Activated T-helper 1 cell treated with Interleukin-2 at 50 U/mL for 16 hours (primary cell): ENCODE measurements around the gene RIMS4.

Experiments
- DNase-seq: peaks from one replicate; pipeline ENCODE4 v3.0.0-alpha.2; 2020; ENCODE audit warnings: low read depth

The RIMS4 gene

GRCh38 chr20:44762466-44763140, 47.7 kb downstream of the RIMS4 start:
- DNase-seq, result no peak

DNA sequence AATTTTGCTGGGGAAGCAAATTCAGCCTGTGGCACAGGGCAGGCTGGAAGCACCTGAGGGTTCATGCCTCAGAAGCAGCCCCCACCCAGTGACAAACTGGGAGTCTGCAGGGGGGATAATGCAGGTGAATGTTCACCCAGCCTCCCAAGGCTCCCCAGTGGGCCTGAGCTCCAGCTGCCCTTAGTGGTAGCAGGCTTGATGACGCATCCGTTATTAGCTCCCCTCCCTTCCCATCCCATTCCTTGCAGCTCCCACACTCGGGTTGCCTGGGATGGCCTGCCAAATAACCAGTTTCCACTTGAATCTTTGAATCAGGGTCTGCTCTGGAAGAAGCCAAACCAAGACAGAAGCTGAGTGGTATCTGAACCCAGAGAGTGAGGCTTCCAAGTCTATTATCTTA, 48.9 kb downstream of the RIMS4 start:
- no peak for DNase-seq

- DNase-seq, result no peak
Observed at GRCh38 chr20:44759595-44759994, 50.8 kb downstream of the RIMS4 start.

GRCh38 chr20:44758247-44759101, 51.9 kb downstream of the RIMS4 start:
- DNase-seq, result no peak

DNA sequence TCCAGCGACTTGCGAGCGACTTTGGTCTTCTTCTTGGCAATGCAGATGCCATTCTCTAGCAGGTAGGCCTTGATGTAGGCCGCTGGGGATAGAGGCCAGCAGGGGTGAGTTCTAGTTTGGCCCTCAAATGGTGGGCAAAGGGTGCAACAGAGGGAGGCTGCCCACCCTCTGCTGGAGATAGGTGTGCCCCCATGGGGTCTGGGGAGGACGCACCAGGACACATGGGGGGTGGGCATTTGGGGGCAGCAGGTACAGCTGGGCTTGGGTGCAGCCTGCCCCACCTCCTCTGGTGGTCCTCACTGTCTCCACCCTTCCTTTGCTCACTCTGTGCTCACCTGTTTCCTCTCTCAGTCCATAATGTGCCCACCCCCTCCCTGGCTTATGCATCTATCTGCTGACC, 53.4 kb downstream of the RIMS4 start:
- no peak for DNase-seq

DNA sequence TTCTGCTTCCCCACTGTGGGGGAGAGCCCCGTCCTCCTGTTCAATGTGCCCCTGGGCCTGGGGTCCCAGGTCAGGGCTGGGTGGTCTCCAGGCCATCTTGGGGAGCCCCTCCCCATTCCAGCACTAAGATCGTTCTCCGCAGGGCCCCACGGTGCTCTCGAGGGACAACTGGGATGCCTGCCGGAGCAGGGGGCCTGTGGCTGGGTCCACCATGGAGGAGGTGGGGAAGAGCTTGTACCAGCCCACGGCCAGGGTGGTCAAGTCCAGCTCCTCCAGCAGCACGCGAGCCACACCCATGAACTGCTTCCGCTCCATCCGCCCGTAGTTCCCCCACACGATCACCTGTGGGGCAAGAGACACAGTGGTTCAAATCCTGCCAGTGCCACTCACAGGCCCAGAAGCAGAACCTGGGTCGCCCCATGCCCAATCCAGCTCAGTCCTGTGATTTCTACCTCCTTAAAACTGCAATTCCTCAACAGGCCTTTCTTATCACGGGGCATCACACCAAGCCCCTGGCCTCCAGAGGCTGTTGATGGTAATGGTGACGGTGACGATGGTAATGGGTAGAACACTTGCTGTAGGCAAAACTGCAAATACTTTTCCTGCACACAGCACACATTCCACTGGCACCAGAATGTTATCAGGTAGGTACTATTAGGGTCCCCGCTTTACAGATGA, 54.2 kb downstream of the RIMS4 start:
- DNase-seq, result no peak

GRCh38 chr20:44754554-44754953, 55.8 kb downstream of the RIMS4 start:
- no peak for DNase-seq

GRCh38 chr20:44752099-44752931, 58.0 kb downstream of the RIMS4 start:
- DNase-seq, result no peak

GRCh38 chr20:44750081-44750805, 60.1 kb downstream of the RIMS4 start:
- DNase-seq, result no peak

DNA sequence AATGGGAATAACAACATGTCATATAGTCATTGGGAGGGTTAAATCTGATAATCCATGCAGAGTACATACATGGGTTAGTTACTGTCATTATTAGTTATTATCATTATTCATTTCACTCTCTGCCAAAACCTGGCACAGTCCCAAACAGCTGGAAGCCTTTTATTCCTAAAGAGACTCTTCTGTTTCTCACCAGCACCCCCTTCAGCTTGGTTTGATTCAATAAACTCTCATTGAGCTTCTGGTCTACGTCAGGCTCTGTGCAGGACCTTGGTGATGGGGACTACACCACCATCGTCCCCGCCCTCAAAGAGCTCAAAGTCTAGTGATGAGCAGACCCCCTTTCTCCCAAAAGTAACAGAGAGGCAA, 62.4 kb downstream of the RIMS4 start:
- DNase-seq, result no peak

GRCh38 chr20:44747166-44748004, 63.0 kb downstream of the RIMS4 start:
- DNase-seq, result no peak

GRCh38 chr20:44746367-44747165, 63.8 kb downstream of the RIMS4 start:
- no peak for DNase-seq

DNA sequence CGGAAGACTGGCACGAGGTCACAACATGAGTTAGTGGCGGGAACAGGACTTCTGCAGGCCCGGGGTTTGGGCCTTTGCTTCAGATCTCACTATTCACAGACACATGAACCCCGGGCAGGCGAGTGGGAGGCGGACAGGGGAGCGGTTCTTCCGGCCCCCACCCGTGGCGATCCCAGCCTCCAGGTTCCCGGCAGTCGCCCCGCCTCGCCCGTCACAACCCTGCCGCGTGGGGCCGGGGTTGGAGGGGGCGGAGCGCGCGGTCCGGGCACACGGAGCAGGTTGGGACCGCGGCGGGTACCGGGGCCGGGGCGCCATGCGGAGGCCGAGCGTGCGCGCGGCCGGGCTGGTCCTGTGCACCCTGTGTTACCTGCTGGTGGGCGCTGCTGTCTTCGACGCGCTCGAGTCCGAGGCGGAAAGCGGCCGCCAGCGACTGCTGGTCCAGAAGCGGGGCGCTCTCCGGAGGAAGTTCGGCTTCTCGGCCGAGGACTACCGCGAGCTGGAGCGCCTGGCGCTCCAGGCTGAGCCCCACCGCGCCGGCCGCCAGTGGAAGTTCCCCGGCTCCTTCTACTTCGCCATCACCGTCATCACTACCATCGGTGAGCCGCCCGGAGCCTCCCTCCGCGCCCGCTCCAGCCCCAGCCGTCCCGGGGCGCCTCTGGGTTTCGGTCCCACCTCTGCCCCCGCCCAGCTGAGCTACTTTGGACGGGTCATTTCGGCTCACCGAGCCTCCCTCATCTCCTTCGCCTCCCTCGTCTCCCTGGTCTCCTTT, 64.6 kb downstream of the RIMS4 start, which contains the start of gene KCNK15:
Gene KCNK15 (plus strand): TSS at position 268 of the 769 bp plus-strand sequence. CDS start 46 bp downstream, at position 314.
- no peak for DNase-seq

GRCh38 chr20:44745122-44745597, 65.2 kb downstream of the RIMS4 start:
- no peak for DNase-seq

DNA sequence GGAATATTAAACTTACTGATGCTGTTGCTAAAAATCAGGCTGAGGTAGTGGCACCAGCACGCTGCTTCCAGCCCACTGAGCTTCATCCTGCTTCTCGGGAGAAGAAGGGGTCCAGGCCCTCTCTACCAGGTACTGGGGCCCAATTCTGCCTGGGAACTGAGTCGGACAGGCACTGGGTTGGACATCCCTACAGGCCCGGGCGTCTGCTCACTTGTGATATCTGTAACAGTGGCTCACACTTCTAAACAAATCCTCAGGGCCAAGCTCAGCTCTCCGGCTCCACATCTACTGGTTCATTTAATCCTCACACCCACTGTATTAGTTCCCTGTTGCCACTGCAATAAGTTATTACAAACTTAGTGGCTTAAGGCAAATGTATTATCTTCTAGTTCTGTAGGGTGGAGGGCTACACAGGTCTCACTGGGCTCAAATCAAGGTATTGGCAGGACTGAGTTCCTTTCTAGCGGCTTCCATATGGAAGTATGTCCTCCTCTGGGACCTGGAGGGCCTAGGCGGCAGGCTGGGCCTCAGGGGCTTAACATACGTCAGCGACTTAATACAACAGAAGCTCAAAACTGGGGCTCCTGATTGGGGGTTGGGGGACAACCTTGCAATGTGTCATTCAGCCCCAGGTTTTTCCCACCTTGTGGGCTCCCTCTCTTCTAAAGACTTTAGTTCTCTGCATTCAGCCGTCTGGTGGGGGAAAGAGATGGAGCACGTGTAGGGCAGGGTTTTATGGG, 66.3 kb downstream of the RIMS4 start:
- DNase-seq, result no peak

DNA sequence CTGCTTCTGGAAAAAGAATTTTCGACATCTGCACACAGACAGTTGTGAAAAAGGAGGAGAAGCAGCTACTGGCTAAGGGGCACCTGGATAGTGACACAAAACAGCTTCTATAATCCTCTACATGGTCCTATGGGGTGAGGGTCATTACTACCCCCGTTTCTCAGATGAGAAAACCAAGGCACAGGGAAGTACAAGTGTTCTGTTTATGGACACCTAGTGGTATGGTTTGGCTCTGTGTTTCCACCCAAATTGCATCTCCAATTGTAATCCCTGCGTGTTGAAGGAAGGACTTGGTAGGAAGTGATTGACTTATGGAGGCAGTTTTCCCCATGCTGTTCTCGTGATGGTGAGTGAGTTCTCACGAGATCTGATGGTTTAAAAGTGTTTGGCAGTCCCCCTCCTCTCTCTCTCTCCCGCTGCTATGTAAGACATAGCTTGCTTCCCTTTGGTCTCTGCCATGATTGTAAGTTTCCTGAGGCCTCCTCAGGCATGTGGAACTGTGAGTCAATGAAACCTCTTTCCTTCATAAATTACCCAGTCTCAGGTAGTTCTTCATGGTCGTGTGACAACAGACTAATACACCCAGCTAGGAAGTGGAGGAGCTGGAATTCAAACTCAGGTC, 67.2 kb downstream of the RIMS4 start:
- no peak for DNase-seq

GRCh38 chr20:44742304-44743079, 67.9 kb downstream of the RIMS4 start:
- DNase-seq, result no peak
